Transverse colon (tissue), 4 donors: ENCODE measurements around the gene DPEP3. TPM values are rescaled to one million over a fixed set of nuclear protein-coding genes. Genes with fewer than 3 reads are reported as not detected.
"Not testable (repeated sequence)": the region's sequence is repeated elsewhere in the genome, so short reads cannot be mapped to it uniquely, and the experiment has no call there.

ENCODE experiments used
- DNase-seq: peaks from one replicate; pipeline ENCODE4 v3.0.0-alpha.2; 2019
- H3K27ac ChIP-seq, 4 donors: fragments of 200-600 bp; sonication (generic); 2 replicates each; pipeline ENCODE4 v1.5.1; 2016 to 2018; ENCODE audit warnings: inconsistent platforms in 4 of 4
- H3K27me3 ChIP-seq: fragments of 200-600 bp; sonication (generic); 2 replicates; pipeline ENCODE4 v1.5.1; 2017; ENCODE audit warnings: inconsistent platforms
- H3K36me3 ChIP-seq, 4 donors: fragments of 200-600 bp; sonication (generic); 2 replicates each; pipeline ENCODE4 v1.5.1; 2017 to 2019; ENCODE audit warnings: inconsistent platforms in 4 of 4
- H3K4me1 ChIP-seq, 4 donors: fragments of 200-600 bp; sonication (generic); 2 replicates each; pipeline ENCODE4 v1.5.1; 2017 to 2020; ENCODE audit warnings: inconsistent platforms in 4 of 4
- H3K4me3 ChIP-seq, 4 donors: fragments of 200-600 bp; sonication (generic); 1 replicate in 1 of 4; 2 replicates in 3 of 4; pipeline versions ENCODE4 v1.5.1 to v1.6.1; 2017 to 2019; ENCODE audit warnings: inconsistent platforms in 4 of 4
- H3K9me3 ChIP-seq, 2 donors: fragments of 200-600 bp; sonication (generic); 2 replicates each; pipeline ENCODE4 v1.5.1; 2017 to 2019; ENCODE audit warnings: inconsistent platforms in 2 of 2
- CTCF ChIP-seq, 5 experiments: fragments of 200-600 bp in 3 of 5; fragments of 450-650 bp in 2 of 5; sonication (generic) in 3 of 5; IDR thresholded peaks; 1 replicate in 2 of 5; 2 replicates in 3 of 5; pipeline ENCODE4 v1.5.1; 2016 to 2017; ENCODE audit warnings: antibody characterized with exemption in 5 of 5, inconsistent platforms in 3 of 5, mild to moderate bottlenecking in 2 of 5, moderate library complexity in 1 of 5
- EP300 ChIP-seq: sonication (generic); formaldehyde crosslinking; IDR thresholded peaks from one replicate; pipeline ENCODE4 v1.6.1; 2017; ENCODE audit warnings: antibody characterized with exemption, low read depth
- POLR2A ChIP-seq: fragments of 450-650 bp; IDR thresholded peaks from one replicate; pipeline ENCODE4 v1.6.1; 2016; ENCODE audit warnings: antibody characterized with exemption, mild to moderate bottlenecking, moderate library complexity
- POLR2AphosphoS5 ChIP-seq, 3 donors: sonication (generic); formaldehyde crosslinking; IDR thresholded peaks; one replicate each; pipeline ENCODE4 v1.6.1; 2016; ENCODE audit warnings: antibody characterized with exemption in 3 of 3
- WGBS, 2 donors: methylation state at CpG; one replicate each; pipeline ENCODE4 v1.1.5; 2018; ENCODE audit warnings: low coverage in 1 of 2; 5-methylcytosine and 5-hydroxymethylcytosine counted together
- in situ Hi-C, 4 donors: fragments of 200-750 bp; cut with MboI; loops; one replicate each; pipeline versions ENCODE4 v1.15.0 to v1.15.1; 2017; ENCODE audit warnings: low sequenced_read_pairs in 3 of 4, low pct_ligation_motif_present in 1 of 4, low pct_unique_long_range_greater_than_20kb in 1 of 4
- intact Hi-C: fragments of 100-400 bp; cut with DNase I; formaldehyde crosslinking; loops from one replicate; pipeline ENCODE4 v1.15.1; 2023; ENCODE audit warnings: low total_unique reads
- total RNA-seq, 4 donors: library from RNA; depleted of rRNA; stranded (reverse); fragments of >200 nt; gene quantifications; one replicate each; pipeline ENCODE4 v1.1.0, GENCODE V29; 2016

Gene DPEP3
- total RNA-seq, 4 donors from 2014 or later, result not detected

GRCh38 chr16:67977469-67978227 is 2.7 kb downstream of the DPEP3 start:
- Histone ChIP-seq H3K4me1 (no peaks in the 10 kb centered on the region), H3K27ac (no peak overlapping the region), H3K27me3 (no peaks in the 10 kb centered on the region), H3K36me3 (no peaks in the 10 kb centered on the region), H3K4me3 (no peak overlapping the region), H3K9me3 (no peaks in the 10 kb centered on the region)
- 92 to 100% methylated on average over 1 to 9 of the region's 9 CpGs for WGBS, 2 donors
- TF ChIP-seq CTCF (IDR thresholded peaks at IDR 0.05) (no peak), POLR2A (no peak), POLR2AphosphoS5 (IDR thresholded peaks at IDR 0.05) (no peak)
- intact Hi-C loops, result no loop called here
- in situ Hi-C loops, result no loop called here
- no peak for DNase-seq

- in situ Hi-C loops, result no loop called here
- H3K27ac ChIP-seq, result no peak overlapping the region
- TF ChIP-seq POLR2AphosphoS5 (IDR thresholded peaks at IDR 0.05), result no peak
- TF ChIP-seq EP300, result no peak
- TF ChIP-seq CTCF (IDR thresholded peaks at IDR 0.05), result no peak
- no peak for TF ChIP-seq POLR2A
- 75% methylated on average over 4 of the region's 5 CpGs; no CpG with 5 or more reads in 1 of the 2 donors for WGBS, 2 donors
- no peaks in the 10 kb centered on the region for H3K4me1 ChIP-seq
- no peaks in the 10 kb centered on the region for H3K36me3 ChIP-seq
- H3K27me3 ChIP-seq, result no peaks in the 10 kb centered on the region
- intact Hi-C loops, result no loop called here
- DNase-seq, result no peak
- no peaks in the 10 kb centered on the region for H3K9me3 ChIP-seq
- H3K4me3 ChIP-seq, result no peak overlapping the region
Measured at GRCh38 chr16:67977005-67977404, 3.3 kb downstream of the DPEP3 start.

GRCh38 chr16:67976205-67976604 is 4.1 kb downstream of the DPEP3 start:
- no peak for DNase-seq
- Histone ChIP-seq H3K27me3 (no peaks in the 10 kb centered on the region), H3K36me3 (no peaks in the 10 kb centered on the region), H3K4me3 (no peak overlapping the region), H3K9me3 (no peaks in the 10 kb centered on the region), H3K4me1 (no peaks in the 10 kb centered on the region), H3K27ac (no peak overlapping the region)
- WGBS, 2 donors, result 100% methylated on average over 2 of the region's 2 CpGs; no CpG with 5 or more reads in 1 of the 2 donors
- in situ Hi-C loops (no loop called here), intact Hi-C loops (no loop called here)
- no peak for TF ChIP-seq CTCF (IDR thresholded peaks at IDR 0.05)
- TF ChIP-seq POLR2A, result no peak
- TF ChIP-seq EP300, result no peak
- no peak for TF ChIP-seq POLR2AphosphoS5 (IDR thresholded peaks at IDR 0.05)

GRCh38 chr16:67975321-67976105 is 4.8 kb downstream of the DPEP3 start:
- no peak for DNase-seq
- H3K36me3 ChIP-seq, result no peaks in the 10 kb centered on the region
- no peaks in the 10 kb centered on the region for H3K4me1 ChIP-seq
- peak overlapping the region in 1 of 4 donors; percentile 30 for H3K27ac ChIP-seq
- intact Hi-C loops, result no loop called here
- no peaks in the 10 kb centered on the region for H3K9me3 ChIP-seq
- in situ Hi-C loops, result no loop called here
- no peak overlapping the region for H3K4me3 ChIP-seq
- no peaks in the 10 kb centered on the region for H3K27me3 ChIP-seq
- 54 to 72% methylated on average over 4 to 14 of the region's 14 CpGs for WGBS, 2 donors
- TF ChIP-seq POLR2A (no peak), POLR2AphosphoS5 (IDR thresholded peaks at IDR 0.05) (no peak), CTCF (IDR thresholded peaks at IDR 0.05) (no peak), EP300 (no peak)

- Histone ChIP-seq H3K4me1 (peaks cover 0 to 10% (median 8%) of the 10 kb centered on the region in 4 donors), H3K27me3 (peaks cover 22% of the 10 kb centered on the region)
- 75 to 89% methylated on average over 3 to 7 of the region's 7 CpGs for WGBS, 2 donors
- H3K9me3 ChIP-seq, H3K4me3 ChIP-seq, H3K27ac ChIP-seq, H3K36me3 ChIP-seq, DNase-seq, in situ Hi-C loops: not testable (repeated sequence)
- intact Hi-C loops, result loop anchor here (5.0 kb wide), 1 partner anchor 1675 kb away; no protein-coding TSS in a partner anchor
Measured at GRCh38 chr16:67972285-67972684, 8.0 kb downstream of the DPEP3 start.
